AG09319 (cell line): ENCODE measurements around the gene DGKH.

ENCODE experiments used
- DNase-seq: peaks from one replicate; pipeline ENCODE4 v3.0.0-alpha.2; 2010; ENCODE audit warnings: low read depth; ENCODE audit errors: extremely low read depth
- CTCF ChIP-seq: IDR thresholded peaks from 2 replicates; pipeline ENCODE4 v1.5.1; 2011; ENCODE audit warnings: low read depth, mild to moderate bottlenecking, inconsistent platforms, low read length, moderate library complexity

The DGKH gene

GRCh38 chr13:42168496-42168895 lies 120.0 kb downstream of the DGKH start:
- no peak for DNase-seq
- TF ChIP-seq CTCF: no peak

DNA sequence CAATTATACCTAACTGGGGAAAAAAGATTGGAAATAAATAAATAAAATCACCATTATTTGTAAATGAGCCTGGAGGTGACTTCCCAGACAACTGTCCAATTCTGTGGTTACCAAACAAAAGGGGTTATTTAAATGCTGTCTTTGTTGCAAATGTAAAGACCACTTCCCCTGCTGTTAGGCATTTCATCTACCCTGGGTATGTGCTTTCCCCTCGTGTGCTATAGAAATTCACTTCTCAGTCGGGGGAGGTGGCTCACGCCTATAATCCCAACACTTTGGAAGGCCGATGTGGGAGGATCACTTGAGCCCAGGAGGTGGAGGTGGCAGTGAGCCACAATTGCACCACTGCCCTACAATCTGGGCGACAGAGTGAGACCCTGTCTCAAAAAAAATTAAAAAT lies 121.6 kb downstream of the DGKH start:
- TF ChIP-seq CTCF: no peak
- DNase-seq: no peak

- DNase-seq: no peak
- TF ChIP-seq CTCF: no peak
These were observed 125.4 kb downstream of the DGKH start for GRCh38 chr13:42173789-42174343.

- DNase-seq: no peak
- TF ChIP-seq CTCF: no peak
These were observed 126.1 kb downstream of the DGKH start for GRCh38 chr13:42174344-42175162.

- DNase-seq: no peak
- TF ChIP-seq CTCF: no peak
These were observed 127.8 kb downstream of the DGKH start for GRCh38 chr13:42176294-42176693.

GRCh38 chr13:42177189-42177588 lies 128.7 kb downstream of the DGKH start:
- DNase-seq: no peak
- no peak for TF ChIP-seq CTCF

GRCh38 chr13:42181381-42181953 lies 133.0 kb downstream of the DGKH start:
- no peak for DNase-seq
- TF ChIP-seq CTCF: no peak
